NB4 (cell line): Measurements from ENCODE around the gene LHX2.
"Not testable (repeated sequence)": the region's sequence is repeated elsewhere in the genome, so short reads cannot be mapped to it uniquely, and the experiment has no call there.

Experiments
- DNase-seq: peaks from one replicate; pipeline ENCODE4 v3.0.0; 2010; ENCODE audit warnings: low read depth
- H3K4me3 ChIP-seq: one replicate; pipeline ENCODE4 v1.5.1; 2011; ENCODE audit warnings: mild to moderate bottlenecking, low read depth, low read length, moderate library complexity
- MYC ChIP-seq: IDR thresholded peaks from 2 replicates; pipeline ENCODE4 v1.6.1; 2011; ENCODE audit warnings: low read depth, low read length
- POLR2A ChIP-seq: IDR thresholded peaks from 2 replicates; pipeline ENCODE4 v1.6.1; 2011; ENCODE audit warnings: mild to moderate bottlenecking; ENCODE audit not compliant: insufficient read length; ENCODE audit errors: extremely low read depth
- TF ChIP-seq, protein P1 (sequence below): IDR thresholded peaks from one replicate; pipeline ENCODE4 v1.5.1; 2012; ENCODE audit warnings: low read depth, low read length
- TF ChIP-seq, protein P2 (sequence below): IDR thresholded peaks from 2 replicates; pipeline ENCODE4 v1.6.1; 2011; ENCODE audit warnings: low read depth, low read length

The LHX2 gene

DNA sequence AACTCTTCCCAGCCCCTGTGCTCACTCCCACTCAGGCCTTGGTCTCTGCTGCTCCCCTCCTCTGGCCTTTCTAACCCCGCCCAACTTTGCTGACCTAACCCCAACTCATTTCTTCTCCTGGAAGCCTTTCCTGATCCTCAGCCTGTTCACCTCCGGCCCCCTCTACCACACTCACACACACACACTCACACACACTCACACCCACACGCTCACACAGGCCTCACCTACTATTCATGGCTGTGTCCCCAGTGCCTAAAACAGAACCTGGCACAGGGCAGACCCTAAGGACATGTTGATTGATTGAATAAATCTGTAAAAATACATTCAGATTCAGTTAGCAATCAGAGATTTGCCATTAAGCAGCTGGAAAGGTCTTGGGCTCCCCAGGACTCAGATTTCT, 28.5 kb upstream of the LHX2 start:
- H3K4me3 ChIP-seq = no peak overlapping the region
- TF ChIP-seq, protein P1, sequence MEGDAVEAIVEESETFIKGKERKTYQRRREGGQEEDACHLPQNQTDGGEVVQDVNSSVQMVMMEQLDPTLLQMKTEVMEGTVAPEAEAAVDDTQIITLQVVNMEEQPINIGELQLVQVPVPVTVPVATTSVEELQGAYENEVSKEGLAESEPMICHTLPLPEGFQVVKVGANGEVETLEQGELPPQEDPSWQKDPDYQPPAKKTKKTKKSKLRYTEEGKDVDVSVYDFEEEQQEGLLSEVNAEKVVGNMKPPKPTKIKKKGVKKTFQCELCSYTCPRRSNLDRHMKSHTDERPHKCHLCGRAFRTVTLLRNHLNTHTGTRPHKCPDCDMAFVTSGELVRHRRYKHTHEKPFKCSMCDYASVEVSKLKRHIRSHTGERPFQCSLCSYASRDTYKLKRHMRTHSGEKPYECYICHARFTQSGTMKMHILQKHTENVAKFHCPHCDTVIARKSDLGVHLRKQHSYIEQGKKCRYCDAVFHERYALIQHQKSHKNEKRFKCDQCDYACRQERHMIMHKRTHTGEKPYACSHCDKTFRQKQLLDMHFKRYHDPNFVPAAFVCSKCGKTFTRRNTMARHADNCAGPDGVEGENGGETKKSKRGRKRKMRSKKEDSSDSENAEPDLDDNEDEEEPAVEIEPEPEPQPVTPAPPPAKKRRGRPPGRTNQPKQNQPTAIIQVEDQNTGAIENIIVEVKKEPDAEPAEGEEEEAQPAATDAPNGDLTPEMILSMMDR = no peak
- TF ChIP-seq, protein P2, sequence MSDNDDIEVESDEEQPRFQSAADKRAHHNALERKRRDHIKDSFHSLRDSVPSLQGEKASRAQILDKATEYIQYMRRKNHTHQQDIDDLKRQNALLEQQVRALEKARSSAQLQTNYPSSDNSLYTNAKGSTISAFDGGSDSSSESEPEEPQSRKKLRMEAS = no peak
- no peak for TF ChIP-seq MYC
- TF ChIP-seq POLR2A = no peak
- no peak for DNase-seq

DNA sequence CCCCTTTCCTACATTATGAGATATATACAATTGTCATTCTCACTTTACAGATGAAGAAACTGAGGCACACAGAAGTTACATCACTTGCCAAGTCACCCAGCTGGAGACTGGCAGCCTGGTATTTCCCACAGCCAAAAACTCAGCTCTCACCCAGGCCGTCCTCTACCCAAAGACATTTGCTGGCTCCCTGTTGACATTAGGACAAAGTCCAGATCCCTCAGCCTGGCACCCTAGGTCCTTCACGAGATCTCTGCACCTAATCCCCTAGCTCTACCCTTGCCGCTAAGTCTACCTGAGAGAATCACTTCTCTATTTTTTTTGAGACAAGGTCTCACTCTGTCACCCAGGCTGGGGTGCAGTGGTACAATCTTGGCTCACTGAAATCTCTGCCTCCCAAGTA, 26.8 kb upstream of the LHX2 start:
- TF ChIP-seq, protein P1 = no peak
- no peak for TF ChIP-seq POLR2A
- no peak for TF ChIP-seq MYC
- TF ChIP-seq, protein P2 = no peak
- no peak overlapping the region for H3K4me3 ChIP-seq
- DNase-seq = no peak

DNA sequence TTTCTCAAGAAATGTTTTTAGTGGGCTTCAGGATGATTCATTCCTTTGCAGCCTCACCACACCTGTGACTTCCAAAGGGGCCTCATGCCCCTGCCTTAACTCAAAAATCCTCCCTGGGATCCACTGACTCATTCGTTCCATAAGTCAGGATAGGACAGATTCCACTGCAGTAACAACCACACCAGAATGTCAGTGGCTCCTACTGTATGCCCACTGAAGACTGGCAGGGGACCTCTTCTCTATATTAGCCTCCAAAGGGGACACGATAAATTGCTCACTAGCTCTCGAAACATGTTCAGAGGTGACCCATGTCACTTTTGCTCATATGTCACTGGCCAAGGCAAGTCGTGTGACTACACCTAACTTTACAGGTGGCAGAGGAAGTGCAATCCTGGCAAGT, 25.7 kb upstream of the LHX2 start:
- DNase-seq = no peak
- no peak for TF ChIP-seq POLR2A
- TF ChIP-seq, protein P2 = no peak
- TF ChIP-seq, protein P1 = no peak
- no peak for TF ChIP-seq MYC
- no peak overlapping the region for H3K4me3 ChIP-seq

DNA sequence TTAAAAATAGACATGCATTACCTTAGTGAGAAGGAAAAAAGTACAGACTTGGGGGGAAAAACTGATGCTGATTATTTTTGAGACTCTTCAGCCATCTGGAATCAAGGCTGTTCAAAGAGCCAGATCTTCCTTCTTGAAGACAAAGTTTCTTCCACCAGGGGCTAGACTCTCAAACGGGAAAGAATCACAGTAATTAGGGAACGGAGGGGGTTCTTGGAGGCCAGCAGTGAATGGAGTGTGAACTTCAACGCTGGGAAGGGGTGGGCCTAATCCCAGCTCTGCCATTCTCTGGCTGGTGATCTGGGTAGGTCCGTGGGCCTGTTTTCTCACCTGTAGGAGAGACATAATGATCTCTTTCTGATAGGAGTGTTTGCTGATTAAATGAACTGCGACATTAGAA, 21.1 kb upstream of the LHX2 start:
- no peak for DNase-seq
- no peak overlapping the region for H3K4me3 ChIP-seq
- no peak for TF ChIP-seq MYC
- TF ChIP-seq, protein P2 = no peak
- TF ChIP-seq, protein P1 = no peak
- TF ChIP-seq POLR2A = no peak

DNA sequence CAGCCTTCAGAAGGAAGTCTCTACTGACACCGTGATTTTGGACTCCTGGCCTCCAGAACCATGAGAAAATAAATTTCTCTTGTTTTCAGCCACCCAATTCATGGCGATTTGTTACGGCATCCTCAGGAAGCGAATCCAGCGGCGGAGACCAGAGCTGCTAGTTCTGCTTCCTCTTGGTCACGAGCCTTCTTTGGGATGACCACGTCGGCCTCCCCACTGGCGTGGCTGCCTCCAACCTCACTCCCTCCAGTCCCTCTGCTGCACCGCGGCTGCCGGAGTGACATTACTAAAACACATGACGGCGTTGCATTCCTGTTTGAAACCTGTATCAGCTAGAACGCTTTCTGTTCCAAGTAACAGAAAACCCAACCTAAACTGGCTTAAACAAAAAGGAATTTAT, 18.9 kb upstream of the LHX2 start:
- H3K4me3 ChIP-seq, DNase-seq: not testable (repeated sequence)

DNA sequence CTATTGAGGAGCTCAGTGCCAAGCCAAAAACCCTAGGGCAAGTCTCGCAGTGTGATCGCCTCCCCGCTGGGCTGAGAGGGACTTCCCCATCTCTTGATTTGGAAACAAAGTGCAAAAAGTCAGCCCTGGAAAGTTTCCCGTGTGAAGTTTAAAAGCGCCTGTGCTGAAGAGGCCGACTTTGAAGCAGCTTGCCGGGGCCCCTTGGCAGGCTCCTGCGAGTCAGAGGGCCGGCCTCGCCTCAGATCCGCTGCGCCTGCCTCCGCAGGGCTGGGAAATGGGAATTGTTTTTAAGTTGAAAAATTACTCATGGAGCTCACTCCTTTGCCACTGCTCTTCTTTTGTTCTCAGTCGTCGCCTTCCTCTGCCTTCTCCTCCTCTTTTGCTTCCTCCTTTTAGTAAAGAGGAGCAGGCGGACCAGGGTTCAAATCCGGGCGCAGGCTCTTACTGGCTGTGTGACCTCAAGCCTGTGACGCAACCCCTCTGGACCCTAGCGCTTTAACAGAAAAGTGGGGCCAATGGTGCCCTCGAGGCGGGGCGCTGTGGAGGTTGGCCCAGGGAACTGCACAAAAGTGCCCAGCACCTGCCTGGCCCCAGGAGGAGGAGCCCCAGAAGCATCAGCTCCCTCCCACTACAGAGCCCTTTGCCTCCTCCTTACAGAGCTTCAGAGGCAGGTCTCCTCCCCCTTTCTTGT, 14.7 kb upstream of the LHX2 start:
- DNase-seq = peak; percentile 68
- no peak overlapping the region for H3K4me3 ChIP-seq
- TF ChIP-seq, protein P2 = no peak
- TF ChIP-seq, protein P1 = no peak
- TF ChIP-seq MYC (no peak), POLR2A (no peak)
